ENCODE measurements around the gene HS6ST3.
"Not testable (repeated sequence)": the region's sequence is repeated elsewhere in the genome, so short reads cannot be mapped to it uniquely, and the experiment has no call there.

The HS6ST3 gene

GRCh38 chr13:96100457-96101220, 10.7 kb downstream of the HS6ST3 start:
- DNase-seq (ENCODE audit: extremely low spot score): no peak
- ChIA-PET POLR2A (interaction anchor here (1.7 kb wide), 1 partner anchor 9 kb away, joined by 4 read pairs; no protein-coding TSS in a partner anchor), CTCF (interaction anchor here (0.6 kb wide), 1 partner anchor 160 kb away, joined by 5 read pairs; no protein-coding TSS in a partner anchor)
- TF ChIP-seq NFRKB (IDR thresholded peaks at IDR 0.05) (no peak), SUZ12 (IDR thresholded peaks at IDR 0.05) (no peak), ELF4 (IDR thresholded peaks at IDR 0.05) (no peak), LEF1 (IDR thresholded peaks at IDR 0.05; ENCODE audit: borderline replicate concordance) (no peak), ARNT (IDR thresholded peaks at IDR 0.05) (no peak), L3MBTL2 (conservative IDR thresholded peaks at IDR 0.05) (no peak), TARDBP (IDR thresholded peaks at IDR 0.05) (no peak), PKNOX1 (IDR thresholded peaks at IDR 0.05) (no peak), CTBP1 (IDR thresholded peaks at IDR 0.05; ENCODE audit: borderline replicate concordance) (no peak), HDGF (IDR thresholded peaks at IDR 0.05; ENCODE audit: borderline replicate concordance) (no peak)

DNA sequence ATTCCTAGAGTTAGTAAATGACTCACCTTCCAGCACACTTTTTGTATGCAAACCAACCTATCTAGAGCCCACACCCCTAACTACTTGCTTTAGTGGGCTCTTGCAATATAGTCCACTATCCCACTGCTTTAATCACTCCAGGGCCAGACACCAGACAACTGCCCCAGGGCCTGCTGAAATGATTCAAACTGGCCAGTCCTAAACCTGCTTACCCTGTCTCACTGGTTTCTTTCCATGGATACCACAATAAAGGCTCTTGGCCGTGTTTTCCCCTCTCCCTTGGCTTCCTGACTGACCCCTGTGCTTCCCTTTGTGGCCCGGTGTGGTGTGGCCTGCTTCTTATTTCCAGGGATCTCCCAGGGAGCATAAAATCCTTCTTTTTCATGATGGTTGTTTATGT, 14.6 kb downstream of the HS6ST3 start:
- ChIA-PET CTCF (no interaction called here), POLR2A (no interaction called here)
- no peak for DNase-seq (ENCODE audit: extremely low spot score)
- TF ChIP-seq ZNF384 (IDR thresholded peaks at IDR 0.05) (no peak), PKNOX1 (IDR thresholded peaks at IDR 0.05) (no peak), HDGF (IDR thresholded peaks at IDR 0.05; ENCODE audit: borderline replicate concordance) (no peak), LEF1 (IDR thresholded peaks at IDR 0.05; ENCODE audit: borderline replicate concordance) (no peak), FOXM1 (IDR thresholded peaks at IDR 0.05; ENCODE audit: borderline replicate concordance) (no peak), ELF4 (IDR thresholded peaks at IDR 0.05) (no peak), TARDBP (IDR thresholded peaks at IDR 0.05) (no peak), SP1 (IDR thresholded peaks at IDR 0.05) (no peak), FOXA1 (IDR thresholded peaks at IDR 0.05) (no peak)

DNA sequence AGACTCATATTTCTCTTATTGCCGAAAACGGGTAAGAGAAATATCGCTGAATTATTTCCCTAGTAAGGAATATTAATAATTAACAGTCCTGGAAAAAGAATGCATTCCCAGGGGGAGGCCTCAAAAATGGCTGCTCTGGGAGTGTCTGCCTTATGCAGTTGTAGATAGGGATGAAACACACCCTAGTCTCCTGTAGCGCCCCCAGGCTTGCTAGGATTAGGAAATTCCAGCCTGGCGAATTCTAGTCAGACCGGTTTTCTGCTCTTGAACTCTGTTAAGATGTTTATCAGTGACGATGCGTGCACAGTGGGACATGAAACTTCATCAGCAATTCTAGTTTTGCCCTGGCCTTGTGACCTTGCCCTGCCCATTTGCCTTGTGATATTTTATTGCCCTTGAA, 18.2 kb downstream of the HS6ST3 start:
- POLR2A ChIA-PET; DNase-seq (ENCODE audit: extremely low spot score); CTCF ChIA-PET: not testable (repeated sequence)

GRCh38 chr13:96109125-96109524, 19.2 kb downstream of the HS6ST3 start:
- POLR2A ChIA-PET: no interaction called here
- TF ChIP-seq SP1 (IDR thresholded peaks at IDR 0.05) (no peak), ELF4 (IDR thresholded peaks at IDR 0.05) (no peak), BHLHE40 (IDR thresholded peaks at IDR 0.05; ENCODE audit: borderline replicate concordance) (no peak), FOXK2 (IDR thresholded peaks at IDR 0.05) (no peak), NFRKB (IDR thresholded peaks at IDR 0.05) (no peak), PKNOX1 (IDR thresholded peaks at IDR 0.05) (no peak), ARNT (IDR thresholded peaks at IDR 0.05) (no peak), L3MBTL2 (conservative IDR thresholded peaks at IDR 0.05) (no peak), SUZ12 (IDR thresholded peaks at IDR 0.05) (no peak), HDGF (IDR thresholded peaks at IDR 0.05; ENCODE audit: borderline replicate concordance) (no peak), LEF1 (IDR thresholded peaks at IDR 0.05; ENCODE audit: borderline replicate concordance) (no peak), TARDBP (IDR thresholded peaks at IDR 0.05) (no peak), FOXM1 (IDR thresholded peaks at IDR 0.05; ENCODE audit: borderline replicate concordance) (no peak), CTBP1 (IDR thresholded peaks at IDR 0.05; ENCODE audit: borderline replicate concordance) (no peak), FOXA1 (IDR thresholded peaks at IDR 0.05) (no peak), ZNF384 (IDR thresholded peaks at IDR 0.05) (no peak)
- CTCF ChIA-PET: no interaction called here
- no peak for DNase-seq (ENCODE audit: extremely low spot score)

- CTCF ChIA-PET: interaction anchor here (1.0 kb wide), 1 partner anchor 11 kb away, joined by 3 read pairs; no protein-coding TSS in a partner anchor
- TF ChIP-seq FOXK2 (IDR thresholded peaks at IDR 0.05) (no peak), PKNOX1 (IDR thresholded peaks at IDR 0.05) (no peak), SUZ12 (IDR thresholded peaks at IDR 0.05) (no peak), ARNT (IDR thresholded peaks at IDR 0.05) (no peak), LEF1 (IDR thresholded peaks at IDR 0.05; ENCODE audit: borderline replicate concordance) (no peak), HDGF (IDR thresholded peaks at IDR 0.05; ENCODE audit: borderline replicate concordance) (no peak), CTBP1 (IDR thresholded peaks at IDR 0.05; ENCODE audit: borderline replicate concordance) (no peak), ELF4 (IDR thresholded peaks at IDR 0.05) (no peak), FOXA1 (IDR thresholded peaks at IDR 0.05) (no peak), NFRKB (IDR thresholded peaks at IDR 0.05) (no peak), ZNF384 (IDR thresholded peaks at IDR 0.05) (no peak), TARDBP (IDR thresholded peaks at IDR 0.05) (no peak), BHLHE40 (IDR thresholded peaks at IDR 0.05; ENCODE audit: borderline replicate concordance) (no peak), L3MBTL2 (conservative IDR thresholded peaks at IDR 0.05) (no peak), FOXM1 (IDR thresholded peaks at IDR 0.05; ENCODE audit: borderline replicate concordance) (no peak), SP1 (IDR thresholded peaks at IDR 0.05) (no peak)
- no peak for DNase-seq (ENCODE audit: extremely low spot score)
- POLR2A ChIA-PET: no interaction called here
These were observed 23.0 kb downstream of the HS6ST3 start for GRCh38 chr13:96112936-96113335.

DNA sequence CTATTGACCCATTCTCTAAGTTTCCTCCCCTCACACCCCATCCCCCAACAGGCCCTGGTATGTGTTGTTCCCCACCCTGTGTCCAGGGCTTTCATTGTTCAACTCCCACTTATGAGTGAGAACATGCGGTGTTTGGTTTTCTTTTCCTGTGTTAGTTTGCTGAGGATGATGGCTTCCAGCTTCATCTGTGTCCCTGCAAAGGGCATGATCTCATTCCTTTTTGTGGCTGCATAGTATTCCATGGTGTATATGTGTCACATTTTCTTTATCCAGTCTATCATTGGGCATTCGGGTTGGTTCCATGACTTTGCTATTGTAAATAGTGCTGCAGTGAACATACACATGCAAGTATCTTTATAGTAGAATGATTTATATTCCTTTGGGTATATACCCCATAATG, 25.5 kb downstream of the HS6ST3 start:
- CTCF ChIA-PET; DNase-seq (ENCODE audit: extremely low spot score); POLR2A ChIA-PET: not testable (repeated sequence)

Data from HEK293T (cell line).